HepG2 (cell line): ENCODE measurements around the gene CRYAA.

Source experiments
- CTCF ChIP-seq: sonication (generic); formaldehyde crosslinking; IDR thresholded peaks from 2 replicates; pipeline ENCODE4 v1.5.0; 2020; ENCODE audit warnings: mild to moderate bottlenecking, missing genetic modification reagents, moderate library complexity
- HOXA7 ChIP-seq: sonication (generic); formaldehyde crosslinking; IDR thresholded peaks from 2 replicates; pipeline ENCODE4 v1.8.1; 2022; ENCODE audit warnings: mild to moderate bottlenecking, missing genetic modification reagents, moderate library complexity
- KDM5B ChIP-seq: sonication (generic); formaldehyde crosslinking; IDR thresholded peaks from 2 replicates; pipeline ENCODE4 v1.4.0; 2020; ENCODE audit warnings: missing genetic modification reagents, mild to moderate bottlenecking, borderline replicate concordance
- MYC ChIP-seq: sonication (generic); formaldehyde crosslinking; IDR thresholded peaks from 2 replicates; pipeline ENCODE4 v1.9.0; 2021; ENCODE audit warnings: missing genetic modification reagents, borderline replicate concordance
- POLR2AphosphoS5 ChIP-seq: IDR thresholded peaks from 2 replicates; pipeline ENCODE4 v1.6.1; 2012; ENCODE audit warnings: low read depth, low read length
- RFX5 ChIP-seq: IDR thresholded peaks from 2 replicates; pipeline ENCODE4 v1.6.1; 2011; ENCODE audit warnings: low read depth, low read length, improper control_type of control experiment
- SMAD1 ChIP-seq: sonication (generic); formaldehyde crosslinking; IDR thresholded peaks from 2 replicates; pipeline ENCODE4 v1.4.0; 2020; ENCODE audit warnings: missing genetic modification reagents, low read depth, mild to moderate bottlenecking, borderline replicate concordance
- TBX3 ChIP-seq: fragments of 450-650 bp; IDR thresholded peaks from 2 replicates; pipeline ENCODE4 v1.6.1; 2017; ENCODE audit warnings: antibody characterized with exemption, mild to moderate bottlenecking, inconsistent platforms, borderline replicate concordance
- TCF7L2 ChIP-seq: IDR thresholded peaks from 2 replicates; pipeline ENCODE4 v1.6.1; 2011; ENCODE audit warnings: mild to moderate bottlenecking, low read depth, low read length, moderate library complexity
- ZBTB43 ChIP-seq: sonication (generic); formaldehyde crosslinking; conservative IDR thresholded peaks from 2 replicates; pipeline ENCODE4 v1.4.0; 2020; ENCODE audit warnings: missing genetic modification reagents
- ZNF746 ChIP-seq: sonication (generic); formaldehyde crosslinking; IDR thresholded peaks from 2 replicates; pipeline ENCODE4 v1.8.0; 2022; ENCODE audit warnings: mild to moderate bottlenecking, missing genetic modification reagents
- ZNF790 ChIP-seq: sonication (generic); formaldehyde crosslinking; IDR thresholded peaks from 2 replicates; pipeline ENCODE4 v1.8.0; 2022; ENCODE audit warnings: missing genetic modification reagents, mild to moderate bottlenecking, borderline replicate concordance

DNA sequence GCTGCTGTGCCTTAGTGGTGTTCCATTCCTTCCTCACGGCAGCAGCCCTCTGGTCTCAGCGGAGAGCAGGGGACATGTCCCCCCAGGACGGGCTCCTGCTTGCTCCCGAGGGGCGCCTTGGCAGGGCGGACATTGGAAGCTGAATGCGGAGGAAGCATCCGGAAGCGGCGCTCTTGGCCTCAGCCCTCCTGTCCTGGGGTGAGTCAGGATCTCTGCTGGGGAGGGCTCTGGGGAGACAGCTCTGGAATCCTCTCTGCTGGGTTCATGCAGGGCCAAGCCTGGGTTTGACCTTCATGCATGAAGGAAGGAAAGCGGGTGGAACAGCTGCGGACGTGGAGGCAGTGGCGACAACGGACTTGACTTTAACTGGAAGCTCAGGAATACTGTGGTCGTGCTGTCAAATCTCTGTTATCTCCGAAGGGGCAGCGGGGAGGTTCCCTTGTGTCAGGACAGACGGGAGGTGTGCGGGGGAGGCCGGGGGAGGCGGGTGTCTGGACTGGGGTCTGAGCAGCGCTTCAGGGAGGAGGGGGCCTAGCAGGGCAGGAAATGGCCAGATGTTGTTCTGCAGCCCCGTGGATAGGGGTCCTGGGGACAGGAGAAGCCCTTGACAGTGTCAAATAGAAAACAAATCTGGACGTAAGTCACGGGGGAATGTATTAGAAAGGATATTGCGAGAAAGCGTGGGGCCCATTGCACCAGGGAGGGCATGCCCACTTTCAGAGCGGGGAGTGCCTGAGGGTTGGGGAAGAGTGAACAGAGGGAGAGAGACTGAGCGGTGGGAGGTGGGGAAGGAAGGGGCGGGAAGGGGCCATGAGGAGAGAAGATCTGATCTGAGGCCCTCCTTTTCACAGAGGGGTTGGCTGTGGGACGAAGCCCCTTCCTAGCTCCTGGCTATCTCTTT is 26.6 kb downstream of the CRYAA start:
- no peak for TF ChIP-seq TCF7L2
- no peak for TF ChIP-seq HOXA7 (CRISPR knock-in tag)
- no peak for TF ChIP-seq POLR2AphosphoS5
- no peak for TF ChIP-seq ZBTB43 (CRISPR knock-in tag)
- TF ChIP-seq MYC: no peak
- TF ChIP-seq TBX3: no peak
- no peak for TF ChIP-seq ZNF790 (CRISPR knock-in tag)
- TF ChIP-seq KDM5B (CRISPR knock-in tag): no peak
- TF ChIP-seq RFX5: no peak
- TF ChIP-seq CTCF (CRISPR knock-in tag): no peak
- no peak for TF ChIP-seq ZNF746
- TF ChIP-seq SMAD1 (CRISPR knock-in tag): no peak
